DND-41 (cell line): ENCODE measurements around the gene CORO6.
A peak's percentile ranks its signal among the peaks of the same experiment; 100 is the strongest.

Source experiments
- ATAC-seq: fragments of 200-7000 bp; cut with Tn5 transposase; 3 replicates; pipeline ENCODE4 v1.9.1; 2021; ENCODE audit warnings: low read depth; ENCODE audit not compliant: insufficient read depth
- DNase-seq: peaks from one replicate; pipeline ENCODE4 v3.0.0-alpha.2; 2020
- H2AFZ ChIP-seq: 2 replicates; pipeline ENCODE4 v1.6.0; 2012; ENCODE audit warnings: low read depth, low read length
- H3K27ac ChIP-seq: 2 replicates; pipeline ENCODE4 v1.5.1; 2012; ENCODE audit warnings: low read length, inconsistent platforms
- H3K27me3 ChIP-seq: fragments of 200-600 bp; sonication (generic); 2 replicates; pipeline ENCODE4 v1.6.0; 2012; ENCODE audit warnings: low read length, mild to moderate bottlenecking, inconsistent platforms; ENCODE audit not compliant: insufficient read depth, poor library complexity
- H3K36me3 ChIP-seq: 2 replicates; pipeline ENCODE4 v1.5.1; 2012; ENCODE audit warnings: low read length, inconsistent platforms; ENCODE audit not compliant: insufficient read depth
- H3K4me1 ChIP-seq: 2 replicates; pipeline ENCODE4 v1.5.1; 2012; ENCODE audit warnings: mild to moderate bottlenecking, low read length; ENCODE audit not compliant: insufficient read depth
- H3K4me2 ChIP-seq: 2 replicates; pipeline ENCODE4 v1.6.0; 2012; ENCODE audit warnings: mild to moderate bottlenecking, moderate library complexity, low read length, inconsistent platforms; ENCODE audit not compliant: insufficient read depth
- H3K4me3 ChIP-seq, 2 experiments: fragments of 200-600 bp in 1 of 2; shearing (Covaris generic) in 1 of 2; 2 replicates each; pipeline ENCODE4 v1.5.1; 2012 to 2016; ENCODE audit warnings: inconsistent platforms in 2 of 2, low read length in 2 of 2, mild to moderate bottlenecking in 2 of 2, low read depth in 1 of 2, moderate library complexity in 1 of 2
- H3K79me2 ChIP-seq: 2 replicates; pipeline ENCODE4 v1.6.0; 2012; ENCODE audit warnings: low read length, inconsistent platforms; ENCODE audit not compliant: insufficient read depth
- H3K9ac ChIP-seq: 2 replicates; pipeline ENCODE4 v1.6.0; 2012; ENCODE audit warnings: low read depth, mild to moderate bottlenecking, inconsistent platforms, low read length, moderate library complexity
- H3K9me3 ChIP-seq: 2 replicates; pipeline ENCODE4 v1.5.1; 2012; ENCODE audit warnings: low read length, moderate library complexity, mild to moderate bottlenecking, inconsistent platforms; ENCODE audit not compliant: insufficient read depth, severe bottlenecking
- H4K20me1 ChIP-seq: 2 replicates; pipeline ENCODE4 v1.6.0; 2012; ENCODE audit warnings: low read length; ENCODE audit not compliant: insufficient read depth
- EZH2 ChIP-seq: IDR thresholded peaks from 3 replicates; pipeline ENCODE4 v1.6.1; 2012; ENCODE audit warnings: borderline replicate concordance, low read depth, mild to moderate bottlenecking, moderate library complexity, low read length, inconsistent platforms; ENCODE audit not compliant: severe bottlenecking
- TF ChIP-seq, protein P1 (sequence below): IDR thresholded peaks from 2 replicates; pipeline ENCODE4 v1.5.1; 2012; ENCODE audit warnings: borderline replicate concordance, low read length, moderate library complexity, mild to moderate bottlenecking; ENCODE audit not compliant: poor library complexity, severe bottlenecking; ENCODE audit errors: extremely low read depth

The CORO6 gene

DNA sequence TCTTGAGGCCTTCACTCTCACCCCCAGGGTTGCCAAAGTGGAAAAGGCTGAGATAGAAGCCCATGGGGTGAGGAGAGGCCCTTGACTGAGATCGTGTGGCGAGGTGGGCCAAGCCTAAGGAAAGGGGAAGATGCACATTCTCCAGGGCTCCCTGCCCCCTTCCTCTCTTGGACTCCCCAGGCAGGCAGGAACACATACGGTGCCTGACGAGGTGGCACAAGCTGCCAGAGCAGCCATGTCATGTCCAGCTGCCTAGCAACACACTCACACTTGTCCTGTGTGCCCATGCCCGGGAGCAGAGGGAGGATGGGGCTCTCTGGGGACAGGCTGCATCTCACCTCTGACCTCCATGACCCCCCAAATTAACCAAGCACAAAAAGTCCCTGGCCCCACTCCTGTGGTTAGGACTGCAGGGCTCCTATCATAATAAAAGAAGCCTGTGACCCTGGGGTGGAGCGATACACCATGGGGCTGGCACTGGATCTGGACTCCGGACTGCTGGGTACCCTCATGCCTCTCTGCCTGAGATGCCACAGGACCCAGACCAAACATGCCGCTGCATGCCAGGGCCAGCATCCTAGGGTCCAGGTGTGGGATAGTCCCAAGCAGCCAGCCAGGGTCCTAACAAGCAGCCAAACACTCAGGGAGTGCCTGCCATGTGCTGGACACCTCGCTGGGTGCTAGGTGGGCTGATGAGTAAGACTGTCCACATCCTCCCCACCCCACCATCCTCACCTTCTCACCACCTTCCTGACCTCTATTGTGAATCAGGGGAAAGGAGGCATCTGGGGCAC is 35.8 kb downstream of the CORO6 start:
- Histone ChIP-seq H3K4me1 (peaks cover 54% of the 10 kb centered on the region), H3K9me3 (no peaks in the 10 kb centered on the region), H2AFZ (no peak overlapping the region), H3K4me3 (peak overlapping the region in 1 of 2 experiments; percentile 74; a peak in 2 of 4 replicates), H3K27me3 (no peaks in the 10 kb centered on the region), H3K4me2 (peak overlapping the region; percentile 97; the same call in 1 of the 2 replicates), H3K36me3 (peaks cover 22% of the 10 kb centered on the region), H4K20me1 (peaks cover 68% of the 10 kb centered on the region), H3K27ac (no peak overlapping the region; the same call in 1 of the 2 replicates), H3K79me2 (peaks cover 76% of the 10 kb centered on the region), H3K9ac (peak overlapping the region; percentile 72; the same call in 1 of the 2 replicates)
- TF ChIP-seq EZH2 = no peak
- TF ChIP-seq, protein P1, sequence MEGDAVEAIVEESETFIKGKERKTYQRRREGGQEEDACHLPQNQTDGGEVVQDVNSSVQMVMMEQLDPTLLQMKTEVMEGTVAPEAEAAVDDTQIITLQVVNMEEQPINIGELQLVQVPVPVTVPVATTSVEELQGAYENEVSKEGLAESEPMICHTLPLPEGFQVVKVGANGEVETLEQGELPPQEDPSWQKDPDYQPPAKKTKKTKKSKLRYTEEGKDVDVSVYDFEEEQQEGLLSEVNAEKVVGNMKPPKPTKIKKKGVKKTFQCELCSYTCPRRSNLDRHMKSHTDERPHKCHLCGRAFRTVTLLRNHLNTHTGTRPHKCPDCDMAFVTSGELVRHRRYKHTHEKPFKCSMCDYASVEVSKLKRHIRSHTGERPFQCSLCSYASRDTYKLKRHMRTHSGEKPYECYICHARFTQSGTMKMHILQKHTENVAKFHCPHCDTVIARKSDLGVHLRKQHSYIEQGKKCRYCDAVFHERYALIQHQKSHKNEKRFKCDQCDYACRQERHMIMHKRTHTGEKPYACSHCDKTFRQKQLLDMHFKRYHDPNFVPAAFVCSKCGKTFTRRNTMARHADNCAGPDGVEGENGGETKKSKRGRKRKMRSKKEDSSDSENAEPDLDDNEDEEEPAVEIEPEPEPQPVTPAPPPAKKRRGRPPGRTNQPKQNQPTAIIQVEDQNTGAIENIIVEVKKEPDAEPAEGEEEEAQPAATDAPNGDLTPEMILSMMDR = no peak
- DNase-seq (no peak), ATAC-seq (no peak)

DNA sequence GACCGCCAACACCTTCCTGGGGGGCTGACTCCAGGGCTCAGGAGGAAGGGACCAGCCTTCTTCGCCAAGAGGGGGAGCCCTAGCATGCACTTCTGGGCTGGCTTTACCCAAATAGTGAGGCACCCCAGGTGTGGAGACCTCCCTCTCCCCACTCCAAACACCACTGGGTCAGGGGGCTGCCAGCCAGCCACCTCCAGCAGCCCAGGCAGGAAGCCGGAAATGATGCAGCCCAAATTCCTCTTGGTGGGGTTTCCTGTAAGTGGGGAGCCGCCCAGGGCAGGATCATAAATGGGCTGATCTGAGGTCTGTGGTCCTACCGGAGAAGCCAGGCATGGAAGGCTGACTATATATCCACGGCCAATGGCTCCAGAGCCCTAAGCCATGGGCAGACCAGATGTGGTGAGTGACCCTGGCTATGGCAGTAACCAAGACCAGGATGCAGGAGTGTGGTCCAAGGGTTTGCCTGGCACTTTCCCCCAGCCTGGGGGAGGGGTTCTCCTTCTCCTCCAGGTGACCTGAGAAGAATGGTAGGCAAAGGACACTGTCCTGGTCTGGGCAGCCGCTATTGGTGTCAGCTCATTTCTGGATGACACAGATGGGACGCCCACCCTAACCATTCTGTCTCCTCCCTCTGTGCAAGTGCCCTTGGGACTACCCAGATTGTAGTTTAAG is 37.5 kb downstream of the CORO6 start:
- no peak for TF ChIP-seq EZH2
- TF ChIP-seq, protein P1 = peak; percentile 42
- Histone ChIP-seq H3K4me2 (peak overlapping the region; percentile 7; the same call in 1 of the 2 replicates), H3K36me3 (peaks cover 36% of the 10 kb centered on the region), H3K27me3 (no peaks in the 10 kb centered on the region), H3K27ac (0 out of 2 replicates have a peak overlapping the region, but pooled peaks have one; percentile 20), H3K4me1 (peaks cover 38% of the 10 kb centered on the region), H3K9ac (no peak overlapping the region; the same call in 1 of the 2 replicates), H3K4me3 (no peak overlapping the region), H3K9me3 (no peaks in the 10 kb centered on the region), H2AFZ (no peak overlapping the region), H3K79me2 (peaks cover 73% of the 10 kb centered on the region), H4K20me1 (peaks cover 71% of the 10 kb centered on the region)
- ATAC-seq (no peak), DNase-seq (no peak)

DNA sequence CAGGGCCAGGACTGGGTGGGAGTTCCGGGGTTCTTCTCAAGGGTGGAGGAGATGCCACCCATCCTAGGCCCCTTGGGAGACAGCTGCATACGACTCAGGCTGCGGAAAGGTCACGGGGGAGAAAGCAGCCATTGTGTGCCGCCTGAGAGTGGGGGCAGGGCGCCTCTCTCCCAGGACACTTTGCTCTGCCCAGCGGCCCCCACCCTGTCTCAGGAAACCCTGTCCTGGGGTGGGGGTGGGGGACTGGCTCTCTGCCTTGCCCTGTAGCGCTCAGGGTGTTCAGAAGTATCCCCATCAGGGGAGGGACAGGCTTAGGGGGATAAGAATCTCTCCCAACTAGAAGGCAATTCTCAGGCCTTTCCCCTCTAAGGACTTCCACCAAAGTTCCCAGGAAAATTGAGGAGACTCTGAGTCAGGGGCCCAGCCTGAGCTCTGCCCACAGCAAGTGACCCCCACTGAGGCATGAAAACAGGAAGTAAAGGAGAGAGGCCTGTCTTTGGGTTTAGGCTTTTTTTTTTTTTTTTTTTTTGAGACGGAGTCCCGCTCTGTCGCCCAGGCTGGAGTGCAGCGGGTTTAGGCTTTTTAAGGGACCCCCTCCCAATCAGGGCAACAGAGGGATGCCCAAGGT is 38.1 kb downstream of the CORO6 start:
- no peak for DNase-seq
- H3K9ac ChIP-seq = no peak overlapping the region; the same call in 1 of the 2 replicates
- H3K9me3 ChIP-seq = no peaks in the 10 kb centered on the region
- H4K20me1 ChIP-seq = peaks cover 78% of the 10 kb centered on the region
- 0 out of 2 replicates have a peak overlapping the region, but pooled peaks have one; percentile 27 for H3K27ac ChIP-seq
- TF ChIP-seq EZH2 = no peak
- no peak overlapping the region for H3K4me2 ChIP-seq
- peaks cover 42% of the 10 kb centered on the region for H3K36me3 ChIP-seq
- ATAC-seq = no peak
- H3K4me3 ChIP-seq = no peak overlapping the region
- peaks cover 32% of the 10 kb centered on the region for H3K4me1 ChIP-seq
- no peaks in the 10 kb centered on the region for H3K27me3 ChIP-seq
- H3K79me2 ChIP-seq = peaks cover 71% of the 10 kb centered on the region
- no peak overlapping the region for H2AFZ ChIP-seq
